CD14-positive monocyte (primary cell): Measurements from ENCODE around the gene INSIG2. TPM values are rescaled to one million over a fixed set of nuclear protein-coding genes. Genes with fewer than 3 reads are reported as not detected.

Source experiments
- DNase-seq, 3 donors: peaks; one replicate each; pipeline ENCODE4 v3.0.0-alpha.2; 2011 to 2022
- H2AFZ ChIP-seq: 2 replicates; pipeline ENCODE4 v1.6.0; 2012; ENCODE audit warnings: mild to moderate bottlenecking, low read depth, low read length, inconsistent platforms; ENCODE audit not compliant: insufficient read depth, poor library complexity, severe bottlenecking
- H3K27ac ChIP-seq, 2 donors: 1 replicate in 1 of 2; 2 replicates in 1 of 2; pipeline ENCODE4 v1.5.1; 2012 to 2013; ENCODE audit warnings: low read length in 2 of 2, control low read depth in 1 of 2, inconsistent platforms in 1 of 2, low read depth in 1 of 2, mild to moderate bottlenecking in 1 of 2
- H3K27me3 ChIP-seq, 2 donors: one replicate each; pipeline versions ENCODE4 v1.6.0 to v1.6.1; 2011 to 2013; ENCODE audit warnings: low read length in 2 of 2; ENCODE audit not compliant: control insufficient read depth in 2 of 2, insufficient read depth in 2 of 2
- H3K36me3 ChIP-seq, 2 donors: replicated peaks in 1 of 2; 1 replicate in 1 of 2; 2 replicates in 1 of 2; pipeline versions ENCODE4 v1.5.1 to v1.6.1; 2012 to 2013; ENCODE audit warnings: low read length in 2 of 2, control low read depth in 1 of 2, inconsistent platforms in 1 of 2, mild to moderate bottlenecking in 1 of 2; ENCODE audit not compliant: insufficient read depth in 2 of 2, control insufficient read depth in 1 of 2
- H3K4me1 ChIP-seq, 2 donors: 1 replicate in 1 of 2; 2 replicates in 1 of 2; pipeline versions ENCODE4 v1.5.1 to v1.6.1; 2012 to 2013; ENCODE audit warnings: low read length in 2 of 2, control low read depth in 1 of 2, inconsistent platforms in 1 of 2, mild to moderate bottlenecking in 1 of 2, moderate library complexity in 1 of 2; ENCODE audit not compliant: insufficient read depth in 2 of 2, control insufficient read depth in 1 of 2
- H3K4me2 ChIP-seq: replicated peaks from 2 replicates; pipeline ENCODE3; 2012; ENCODE audit warnings: low read length, moderate library complexity, mild to moderate bottlenecking; ENCODE audit not compliant: poor library complexity, severe bottlenecking; ENCODE audit errors: extremely low read depth
- H3K4me3 ChIP-seq, 3 experiments: fragments of 200-600 bp in 1 of 3; sonication (generic) in 1 of 3; replicated peaks in 1 of 3; 1 replicate in 2 of 3; 2 replicates in 1 of 3; pipeline ENCODE4 v1.5.1; 2011 to 2013; ENCODE audit warnings: low read length in 3 of 3, mild to moderate bottlenecking in 3 of 3, control low read depth in 2 of 3, low read depth in 2 of 3, inconsistent platforms in 1 of 3, moderate library complexity in 1 of 3
- H3K79me2 ChIP-seq: 2 replicates; pipeline ENCODE4 v1.6.0; 2012; ENCODE audit warnings: mild to moderate bottlenecking, control low read depth, inconsistent platforms, low read length, moderate library complexity; ENCODE audit not compliant: insufficient read depth
- H3K9ac ChIP-seq: 2 replicates; pipeline ENCODE4 v1.6.0; 2017; ENCODE audit warnings: low read length, mild to moderate bottlenecking; ENCODE audit not compliant: insufficient read depth, poor library complexity, severe bottlenecking
- H3K9me3 ChIP-seq, 2 donors: replicated peaks in 1 of 2; 1 replicate in 1 of 2; 2 replicates in 1 of 2; pipeline versions ENCODE4 v1.5.1 to v1.6.1; 2012 to 2013; ENCODE audit warnings: low read length in 2 of 2, control low read depth in 1 of 2; ENCODE audit not compliant: control insufficient read depth in 1 of 2, insufficient read depth in 1 of 2
- H4K20me1 ChIP-seq: 2 replicates; pipeline ENCODE4 v1.6.0; 2012; ENCODE audit warnings: mild to moderate bottlenecking, low read length, control low read depth, moderate library complexity; ENCODE audit not compliant: insufficient read depth
- H3K27ac Mint-ChIP-seq, 7 donors: one replicate each; pipeline ENCODE4 v1.8.0; 2020; ENCODE audit warnings: mild to moderate bottlenecking in 7 of 7, mixed read lengths in 7 of 7, moderate library complexity in 6 of 7, inconsistent platforms in 2 of 7
- H3K27me3 Mint-ChIP-seq, 3 donors: one replicate each; pipeline ENCODE4 v1.8.0; 2021 to 2022; ENCODE audit warnings: low read depth in 3 of 3, mild to moderate bottlenecking in 3 of 3, mixed read lengths in 3 of 3, moderate library complexity in 3 of 3, inconsistent platforms in 1 of 3
- H3K36me3 Mint-ChIP-seq, 2 donors: one replicate each; pipeline ENCODE4 v1.8.0; 2020; ENCODE audit warnings: mixed read lengths in 2 of 2, inconsistent platforms in 1 of 2, mild to moderate bottlenecking in 1 of 2
- H3K4me1 Mint-ChIP-seq: one replicate; pipeline ENCODE4 v1.8.0; 2020; ENCODE audit warnings: mild to moderate bottlenecking, mixed read lengths
- H3K4me3 Mint-ChIP-seq, 2 donors: one replicate each; pipeline ENCODE4 v1.8.0; 2020; ENCODE audit warnings: mild to moderate bottlenecking in 2 of 2, mixed read lengths in 2 of 2, moderate library complexity in 1 of 2
- H3K9me3 Mint-ChIP-seq, 7 donors: one replicate each; pipeline ENCODE4 v1.8.0; 2020 to 2022; ENCODE audit warnings: mixed read lengths in 7 of 7, mild to moderate bottlenecking in 6 of 7, moderate library complexity in 6 of 7, inconsistent platforms in 2 of 7
- WGBS: methylation state at CpG from one replicate; pipeline ENCODE4 v1.1.5; 2013; ENCODE audit warnings: missing lambda C conversion rate; ENCODE audit not compliant: insufficient coverage; 5-methylcytosine and 5-hydroxymethylcytosine counted together
- intact Hi-C, 2 donors: fragments of 100-400 bp; cut with micrococcal nuclease; formaldehyde crosslinking; loops; one replicate each; pipeline versions ENCODE4 v1.15.0 to v1.15.1; 2023
- polyA plus RNA-seq, 3 donors: library from polyadenylated mRNA; depleted of rRNA in 1 of 3; unstranded in 2 of 3; stranded (reverse) in 1 of 3; fragments of 300-500 nt in 2 of 3; fragments of >200 nt in 1 of 3; fragmentation: Illumina TruSeq in 2 of 3; gene quantifications; 1 replicate in 2 of 3; 2 replicates in 1 of 3; pipeline ENCODE4 v1.2.3, GENCODE V29; 2012 to 2021
- TF ChIP-seq, protein P1 (sequence below): fragments of 200-600 bp; IDR thresholded peaks from one replicate; pipeline ENCODE4 v1.8.0; 2022; ENCODE audit warnings: antibody characterized with exemption, mild to moderate bottlenecking

The INSIG2 gene
- polyA plus RNA-seq, 3 donors: 13.6 to 17.2 (median 14.8) TPM

DNA sequence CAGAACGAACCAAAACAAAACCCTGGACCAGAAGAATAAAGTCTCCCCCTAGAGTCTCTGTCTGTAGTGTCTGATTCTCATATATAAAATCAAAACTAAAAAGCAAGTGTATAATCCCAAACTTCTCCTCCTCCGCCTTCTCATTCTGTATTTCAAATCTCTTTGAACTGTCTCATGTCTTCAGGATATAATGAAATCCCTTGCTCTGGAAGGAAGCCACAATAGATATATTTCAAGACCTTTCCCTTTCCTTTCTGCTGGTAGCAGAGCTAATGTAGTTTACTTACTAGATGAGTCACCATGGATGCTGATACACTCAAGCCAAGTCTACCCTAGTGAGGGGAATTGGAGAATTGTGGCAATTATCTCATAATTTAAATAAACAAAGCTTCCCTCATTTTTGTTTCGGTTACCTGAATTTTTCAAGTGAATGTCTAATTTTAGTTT is 40.9 kb upstream of the INSIG2 start:
- peak in 1 of 3 donors; percentile 7 for DNase-seq
- Histone ChIP-seq H3K9ac (no peak overlapping the region), H3K79me2 (no peaks in the 10 kb centered on the region), H3K9me3 (no peaks in the 10 kb centered on the region), H3K4me3 (no peak overlapping the region), H3K4me2 (no peak overlapping the region), H3K27me3 (no peaks in the 10 kb centered on the region), H2AFZ (no peak overlapping the region), H3K4me1 (peaks cover 15 to 25% of the 10 kb centered on the region in 2 donors), H3K36me3 (no peaks in the 10 kb centered on the region), H4K20me1 (no peaks in the 10 kb centered on the region), H3K27ac (no peak overlapping the region)
- H3K9me3 Mint-ChIP-seq: no peaks in the 10 kb centered on the region
- H3K27ac Mint-ChIP-seq: no peak overlapping the region
- H3K27me3 Mint-ChIP-seq: peaks cover 12 to 16% (median 14%) of the 10 kb centered on the region in 3 donors
- WGBS: no CpG with 5 or more reads among the region's 3 CpGs
- peaks cover 24% of the 10 kb centered on the region for H3K4me1 Mint-ChIP-seq
- TF ChIP-seq, protein P1, sequence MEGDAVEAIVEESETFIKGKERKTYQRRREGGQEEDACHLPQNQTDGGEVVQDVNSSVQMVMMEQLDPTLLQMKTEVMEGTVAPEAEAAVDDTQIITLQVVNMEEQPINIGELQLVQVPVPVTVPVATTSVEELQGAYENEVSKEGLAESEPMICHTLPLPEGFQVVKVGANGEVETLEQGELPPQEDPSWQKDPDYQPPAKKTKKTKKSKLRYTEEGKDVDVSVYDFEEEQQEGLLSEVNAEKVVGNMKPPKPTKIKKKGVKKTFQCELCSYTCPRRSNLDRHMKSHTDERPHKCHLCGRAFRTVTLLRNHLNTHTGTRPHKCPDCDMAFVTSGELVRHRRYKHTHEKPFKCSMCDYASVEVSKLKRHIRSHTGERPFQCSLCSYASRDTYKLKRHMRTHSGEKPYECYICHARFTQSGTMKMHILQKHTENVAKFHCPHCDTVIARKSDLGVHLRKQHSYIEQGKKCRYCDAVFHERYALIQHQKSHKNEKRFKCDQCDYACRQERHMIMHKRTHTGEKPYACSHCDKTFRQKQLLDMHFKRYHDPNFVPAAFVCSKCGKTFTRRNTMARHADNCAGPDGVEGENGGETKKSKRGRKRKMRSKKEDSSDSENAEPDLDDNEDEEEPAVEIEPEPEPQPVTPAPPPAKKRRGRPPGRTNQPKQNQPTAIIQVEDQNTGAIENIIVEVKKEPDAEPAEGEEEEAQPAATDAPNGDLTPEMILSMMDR: no peak
- intact Hi-C loops: loop anchor here (2.0 to 10.0 kb wide), 2 partner anchors 13 to 807 kb away; no protein-coding TSS in a partner anchor
- no peaks in the 10 kb centered on the region for H3K36me3 Mint-ChIP-seq
- H3K4me3 Mint-ChIP-seq: no peak overlapping the region

DNA sequence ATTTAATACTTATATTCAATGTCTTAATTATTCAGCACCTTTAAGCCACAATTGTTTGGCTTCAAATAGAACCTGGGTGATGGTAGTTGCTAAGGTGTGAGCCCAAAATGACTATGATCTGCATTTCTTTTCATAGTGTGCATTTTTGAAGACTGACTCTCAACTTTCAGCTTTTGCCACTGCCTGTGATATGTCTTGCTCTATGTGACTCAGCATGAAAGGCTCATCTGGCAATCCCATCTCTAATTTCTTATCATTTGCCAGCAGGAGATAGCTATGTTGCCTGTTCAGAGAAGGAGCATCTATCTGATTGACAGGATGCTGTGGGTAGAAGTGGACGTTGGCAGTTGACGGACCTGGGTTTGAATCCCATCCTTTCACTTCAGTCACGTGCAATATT is 39.9 kb upstream of the INSIG2 start:
- Histone ChIP-seq H3K36me3 (no peaks in the 10 kb centered on the region), H4K20me1 (no peaks in the 10 kb centered on the region), H3K9ac (no peak overlapping the region), H3K4me2 (no peak overlapping the region), H3K27ac (no peak overlapping the region), H3K9me3 (no peaks in the 10 kb centered on the region), H3K4me1 (peaks cover 15 to 25% of the 10 kb centered on the region in 2 donors), H3K27me3 (no peaks in the 10 kb centered on the region), H3K4me3 (no peak overlapping the region), H3K79me2 (no peaks in the 10 kb centered on the region), H2AFZ (no peak overlapping the region)
- TF ChIP-seq, protein P1: no peak
- Mint-ChIP-seq H3K9me3 (no peaks in the 10 kb centered on the region), H3K4me3 (no peak overlapping the region), H3K27ac (no peak overlapping the region), H3K4me1 (peaks cover 24% of the 10 kb centered on the region), H3K36me3 (no peaks in the 10 kb centered on the region), H3K27me3 (peaks cover 3 to 9% (median 9%) of the 10 kb centered on the region in 3 donors)
- WGBS: no CpG with 5 or more reads among the region's 3 CpGs
- no peak for DNase-seq
- intact Hi-C loops: loop anchor here in 1 of 2 donors (10.0 kb wide), 1 partner anchor 806 kb away; no protein-coding TSS in a partner anchor
